H1 (cell line): ENCODE data around the gene INPP4A. TPM values are rescaled to one million over a fixed set of nuclear protein-coding genes. Genes with fewer than 3 reads are reported as not detected.

Experiments
- CTCF ChIA-PET: fragments of 300-600 bp; sonication (Branson Sonifier 250); formaldehyde crosslinking; loops from one replicate; lab custom pipeline; 2021; ENCODE audit not compliant: partially characterized antibody; lab: Charles Lee
- POLR2A ChIA-PET: fragments of 300-600 bp; sonication (Branson Sonifier 250); formaldehyde crosslinking; loops from one replicate; lab custom pipeline; 2021; ENCODE audit warnings: inconsistent platforms; ENCODE audit not compliant: partially characterized antibody; lab: Charles Lee
- DNase-seq, 2 experiments: peaks; one replicate each; pipeline versions ENCODE4 v3.0.0 to v3.0.0-alpha.2; 2010 to 2022; ENCODE audit warnings: low spot score in 2 of 2, low read depth in 1 of 2, mixed read lengths in 1 of 2
- FAIRE-seq: peaks from 2 replicates; lab custom pipeline; 2011; peaks lifted over from hg19 to GRCh38; lab: Jason Lieb, UNC
- H2AFZ ChIP-seq: 2 replicates; pipeline ENCODE4 v1.8.1; 2012; ENCODE audit warnings: low read length, inconsistent platforms
- H2AK5ac ChIP-seq: 2 replicates; pipeline ENCODE4 v1.6.1; 2013; ENCODE audit warnings: low read depth, low read length
- H2BK120ac ChIP-seq: replicated peaks from 2 replicates; pipeline ENCODE3; 2013; ENCODE audit warnings: low read depth, low read length, inconsistent platforms
- H2BK12ac ChIP-seq: 2 replicates; pipeline ENCODE4 v1.6.1; 2013; ENCODE audit warnings: low read depth, low read length
- H2BK15ac ChIP-seq: 2 replicates; pipeline ENCODE4 v1.6.1; 2013; ENCODE audit warnings: low read length
- H2BK20ac ChIP-seq: 2 replicates; pipeline ENCODE4 v1.6.1; 2013; ENCODE audit warnings: low read length
- H2BK5ac ChIP-seq: 2 replicates; pipeline ENCODE4 v1.6.1; 2013; ENCODE audit warnings: low read depth, low read length
- H3K14ac ChIP-seq: 2 replicates; pipeline ENCODE4 v1.6.1; 2013; ENCODE audit warnings: inconsistent platforms; ENCODE audit not compliant: insufficient read length
- H3K18ac ChIP-seq: 2 replicates; pipeline ENCODE4 v1.6.1; 2013; ENCODE audit warnings: low read length; ENCODE audit errors: extremely low read depth
- H3K23ac ChIP-seq: 2 replicates; pipeline ENCODE4 v1.6.1; 2013; ENCODE audit warnings: inconsistent platforms; ENCODE audit not compliant: insufficient read length
- H3K23me2 ChIP-seq: 2 replicates; pipeline ENCODE4 v1.6.1; 2013; ENCODE audit warnings: low read depth, low read length
- H3K27ac ChIP-seq: 2 replicates; pipeline ENCODE4 v1.6.1; 2011; ENCODE audit warnings: low read depth, low read length, inconsistent platforms
- H3K27me3 ChIP-seq, 4 experiments: replicated peaks in 1 of 4; 1 replicate in 1 of 4; 2 replicates in 3 of 4; pipeline versions ENCODE4 v1.6.1 to v1.8.1; 2011 to 2013; ENCODE audit warnings: low read length in 3 of 4, mild to moderate bottlenecking in 3 of 4, inconsistent platforms in 2 of 4, mixed read lengths in 2 of 4, moderate library complexity in 1 of 4; ENCODE audit not compliant: control insufficient read depth in 3 of 4, insufficient read depth in 3 of 4; ENCODE audit errors: extremely low read depth in 1 of 4
- H3K36me3 ChIP-seq, 4 experiments: 2 replicates each; pipeline versions ENCODE4 v1.6.1 to v1.8.1; 2011 to 2013; ENCODE audit warnings: mild to moderate bottlenecking in 4 of 4, low read length in 3 of 4, moderate library complexity in 2 of 4, control low read depth in 1 of 4, inconsistent platforms in 1 of 4; ENCODE audit not compliant: insufficient read depth in 4 of 4, control insufficient read depth in 2 of 4
- H3K4ac ChIP-seq: replicated peaks from 2 replicates; pipeline ENCODE3; 2013; ENCODE audit warnings: low read length, low read depth, mixed read lengths, inconsistent platforms; ENCODE audit not compliant: insufficient read length
- H3K4me1 ChIP-seq, 4 experiments: replicated peaks in 1 of 4; 1 replicate in 1 of 4; 2 replicates in 3 of 4; pipeline versions ENCODE4 v1.6.1 to v1.8.1; 2011 to 2013; ENCODE audit warnings: low read length in 3 of 4, inconsistent platforms in 2 of 4, mixed read lengths in 1 of 4; ENCODE audit not compliant: insufficient read depth in 4 of 4, control insufficient read depth in 3 of 4
- H3K4me2 ChIP-seq, 2 experiments: 2 replicates each; pipeline versions ENCODE4 v1.6.1 to v1.8.1; 2011 to 2013; ENCODE audit warnings: low read depth in 2 of 2, low read length in 2 of 2, control low read depth in 1 of 2, inconsistent platforms in 1 of 2, mild to moderate bottlenecking in 1 of 2; ENCODE audit not compliant: insufficient read depth in 1 of 2
- H3K4me3 ChIP-seq, 4 experiments: fragments of 200-600, 300-600 bp in 1 of 4; sonication (generic), shearing (Covaris generic), sonication (Bioruptor Twin) in 1 of 4; 2 replicates each; pipeline versions ENCODE4 v1.5.1 to v1.8.1; 2011 to 2016; ENCODE audit warnings: low read length in 4 of 4, low read depth in 3 of 4, control low read depth in 2 of 4, inconsistent platforms in 2 of 4, mild to moderate bottlenecking in 2 of 4, mixed read lengths in 1 of 4, moderate library complexity in 1 of 4; ENCODE audit not compliant: insufficient read depth in 2 of 4; ENCODE audit errors: extremely low read depth in 1 of 4
- H3K56ac ChIP-seq: replicated peaks from 2 replicates; pipeline ENCODE3; 2013; ENCODE audit warnings: low read depth, mild to moderate bottlenecking, mixed read lengths, low read length, inconsistent platforms; ENCODE audit not compliant: insufficient read length
- H3K79me1 ChIP-seq: 2 replicates; pipeline ENCODE4 v1.6.1; 2013; ENCODE audit warnings: low read depth, low read length, control low read depth
- H3K79me2 ChIP-seq, 2 experiments: 2 replicates each; pipeline versions ENCODE4 v1.6.1 to v1.8.1; 2012 to 2013; ENCODE audit warnings: low read length in 2 of 2, mild to moderate bottlenecking in 2 of 2, inconsistent platforms in 1 of 2; ENCODE audit not compliant: insufficient read depth in 2 of 2, control insufficient read depth in 1 of 2
- H3K9ac ChIP-seq, 4 experiments: replicated peaks in 1 of 4; 1 replicate in 1 of 4; 2 replicates in 3 of 4; pipeline versions ENCODE4 v1.6.1 to v1.8.1; 2011 to 2013; ENCODE audit warnings: low read depth in 3 of 4, low read length in 3 of 4, control low read depth in 2 of 4, mild to moderate bottlenecking in 2 of 4, moderate library complexity in 2 of 4, inconsistent platforms in 1 of 4; ENCODE audit errors: extremely low read depth in 1 of 4
- H3K9me3 ChIP-seq, 2 experiments: 2 replicates each; pipeline versions ENCODE4 v1.6.1 to v1.8.1; 2012 to 2013; ENCODE audit warnings: mild to moderate bottlenecking in 2 of 2, moderate library complexity in 2 of 2, control low read depth in 1 of 2, inconsistent platforms in 1 of 2, low read depth in 1 of 2, low read length in 1 of 2, mixed read lengths in 1 of 2; ENCODE audit not compliant: insufficient read depth in 2 of 2
- H4K20me1 ChIP-seq, 2 experiments: replicated peaks in 1 of 2; 2 replicates each; pipeline versions ENCODE3 to v1.8.1; 2011 to 2013; ENCODE audit warnings: inconsistent platforms in 2 of 2, low read length in 2 of 2, mild to moderate bottlenecking in 1 of 2; ENCODE audit not compliant: insufficient read depth in 2 of 2, control insufficient read depth in 1 of 2
- H4K5ac ChIP-seq: 2 replicates; pipeline ENCODE4 v1.6.1; 2013; ENCODE audit warnings: low read length, low read depth, mixed read lengths, inconsistent platforms; ENCODE audit not compliant: insufficient read length
- H4K8ac ChIP-seq: 2 replicates; pipeline ENCODE4 v1.8.0; 2013; ENCODE audit warnings: mild to moderate bottlenecking, moderate library complexity, low read length, inconsistent platforms; ENCODE audit not compliant: insufficient read depth; ENCODE audit errors: extremely low read depth
- H4K91ac ChIP-seq: replicated peaks from 2 replicates; pipeline ENCODE3; 2013; ENCODE audit warnings: low read length, mixed read lengths, inconsistent platforms; ENCODE audit not compliant: insufficient read length
- ATF2 ChIP-seq: IDR thresholded peaks from 2 replicates; pipeline ENCODE4 v1.6.1; 2012; ENCODE audit warnings: low read length, inconsistent platforms
- BCL11A ChIP-seq, 2 experiments: IDR thresholded peaks; one replicate each; pipeline ENCODE4 v1.6.1; 2011; ENCODE audit warnings: low read depth in 2 of 2, low read length in 2 of 2, mild to moderate bottlenecking in 2 of 2
- CHD1 ChIP-seq: IDR thresholded peaks from 2 replicates; pipeline ENCODE4 v1.6.1; 2012; ENCODE audit warnings: low read depth, low read length, improper control_type of control experiment
- KDM4A ChIP-seq: IDR thresholded peaks from one replicate; pipeline ENCODE4 v1.7.1; 2012; ENCODE audit warnings: low read depth, mild to moderate bottlenecking, moderate library complexity, low read length, inconsistent platforms; ENCODE audit not compliant: severe bottlenecking
- RAD21 ChIP-seq, 2 experiments: IDR thresholded peaks in 1 of 2; conservative IDR thresholded peaks in 1 of 2; 2 replicates each; pipeline ENCODE4 v1.6.1; 2011; ENCODE audit warnings: low read depth in 2 of 2, low read length in 2 of 2, improper control_type of control experiment in 1 of 2, inconsistent platforms in 1 of 2, mild to moderate bottlenecking in 1 of 2, moderate library complexity in 1 of 2
- RNF2 ChIP-seq: fragments of 200-900, 300-1000 bp; sonication (generic); IDR thresholded peaks from 2 replicates; pipeline ENCODE4 v1.7.1; 2016; ENCODE audit warnings: borderline replicate concordance, low read depth, mild to moderate bottlenecking, antibody characterized with exemption, low read length; ENCODE audit not compliant: poor library complexity, severe bottlenecking; ENCODE audit errors: missing control alignments
- SRF ChIP-seq: IDR thresholded peaks from 2 replicates; pipeline ENCODE4 v1.6.1; 2011; ENCODE audit warnings: mild to moderate bottlenecking, low read depth, low read length, moderate library complexity
- TAF7 ChIP-seq: optimal IDR thresholded peaks from 2 replicates; pipeline ENCODE3; 2011; ENCODE audit warnings: low read depth, mild to moderate bottlenecking, inconsistent platforms, low read length, moderate library complexity, borderline replicate concordance
- YY1 ChIP-seq: IDR thresholded peaks from 2 replicates; pipeline ENCODE4 v1.6.1; 2011; ENCODE audit warnings: low read depth, mild to moderate bottlenecking, low read length
- WGBS, 2 experiments: shearing (Covaris generic) in 1 of 2; methylation state at CpG; one replicate each; pipeline versions ENCODE4 v1.1.6 to v1.1.7; 2013 to 2015; ENCODE audit warnings: low lambda C conversion rate in 2 of 2, mixed read lengths in 2 of 2, inconsistent platforms in 1 of 2, low coverage in 1 of 2, missing lambda C conversion rate in 1 of 2; ENCODE audit not compliant: insufficient replicate concordance in 2 of 2, insufficient coverage in 1 of 2, insufficient read length in 1 of 2; ENCODE audit errors: extremely low coverage in 1 of 2, missing lambda C conversion rate in 1 of 2; 5-methylcytosine and 5-hydroxymethylcytosine counted together
- polyA plus RNA-seq, 7 experiments: library from polyadenylated mRNA; depleted of rRNA in 3 of 7; stranded (reverse) in 5 of 7; unstranded in 2 of 7; fragments of >200 nt in 5 of 7; fragments of 200-250 nt in 2 of 7; gene quantifications; 1 replicate in 5 of 7; 2 replicates in 1 of 7; 4 replicates in 1 of 7; pipeline versions ENCODE4 v1.2.1 to v1.2.3, GENCODE V29; 2011 to 2013; ENCODE audit warnings: missing spikeins in 2 of 7, mixed read lengths in 2 of 7
- total RNA-seq: library from RNA; stranded (reverse); fragmentation: NEBNext Ultra II Directional; extraction: Animal tissue kit (Norgen Biotek cat#: 25700); gene quantifications from 2 replicates; pipeline ENCODE4 v1.2.1, GENCODE V29; 2021

INPP4A gene
- total and polyA plus RNA-seq, 2 of the 8 experiments (the other 6 are each of a cell fraction or from before 2014, with no cell fraction given) = 25.6 to 34.3 TPM

DNA sequence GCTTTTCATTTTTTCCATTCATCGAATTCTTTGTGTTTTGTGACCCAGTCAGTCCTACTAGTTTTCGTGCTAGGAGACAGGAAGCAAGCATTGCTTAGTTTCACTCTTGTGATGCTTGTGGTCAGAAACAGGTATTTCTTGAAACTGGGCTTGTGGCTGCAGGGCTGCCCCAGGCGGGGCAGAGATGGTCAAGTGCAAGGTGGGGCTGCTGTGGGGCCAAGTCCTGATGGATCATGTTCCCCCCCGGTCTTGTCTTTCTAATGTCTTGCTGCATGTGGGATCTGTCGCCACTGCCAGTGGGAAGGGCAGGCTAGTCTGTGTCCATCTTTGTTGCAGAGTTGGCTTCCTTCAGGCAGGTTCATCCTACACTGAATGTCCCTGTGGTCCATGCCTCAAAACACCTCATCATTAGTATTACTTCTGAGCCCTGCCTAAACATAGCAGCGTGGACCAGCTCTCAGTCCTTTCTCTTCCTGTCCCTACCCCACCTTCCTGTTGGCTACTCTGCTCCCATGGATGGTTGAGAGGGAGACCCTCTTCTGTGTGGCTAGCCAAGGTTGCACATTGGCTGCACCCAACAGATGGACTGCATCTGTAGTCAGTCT is 38.7 kb downstream of the INPP4A start:
- FAIRE-seq = no peak
- H3K14ac ChIP-seq = no peak overlapping the region
- H3K56ac ChIP-seq = no peak overlapping the region
- H3K27ac ChIP-seq = no peak overlapping the region
- H3K79me1 ChIP-seq = peaks cover 19% of the 10 kb centered on the region; the same call in 1 of the 2 replicates
- ChIA-PET POLR2A (no interaction called here), CTCF (no interaction called here)
- no peak overlapping the region for H3K9ac ChIP-seq
- no peak overlapping the region for H2BK120ac ChIP-seq
- H3K79me2 ChIP-seq = peaks cover 0 to 98% of the 10 kb centered on the region in 2 experiments; a peak in 3 of 4 replicates
- H2AFZ ChIP-seq = no peak overlapping the region
- H2BK20ac ChIP-seq = no peak overlapping the region
- no peak for DNase-seq
- H3K23me2 ChIP-seq = no peaks in the 10 kb centered on the region
- no peak overlapping the region for H4K8ac ChIP-seq
- H3K36me3 ChIP-seq = no peaks in the 10 kb centered on the region
- no peak overlapping the region for H4K91ac ChIP-seq
- WGBS, 2 experiments = 90% methylated on average over 6 of the region's 6 CpGs; no CpG with 5 or more reads in 1 of the 2 experiments
- no peaks in the 10 kb centered on the region for H3K27me3 ChIP-seq
- H3K4me1 ChIP-seq = peaks cover 7 to 29% (median 23%) of the 10 kb centered on the region in 4 experiments
- H2BK15ac ChIP-seq = no peak overlapping the region
- peaks cover 20 to 37% of the 10 kb centered on the region in 2 experiments for H4K20me1 ChIP-seq
- H2BK12ac ChIP-seq = no peak overlapping the region
- no peak overlapping the region for H2BK5ac ChIP-seq
- H3K4me2 ChIP-seq = no peak overlapping the region
- H3K4ac ChIP-seq = no peak overlapping the region
- no peaks in the 10 kb centered on the region for H3K9me3 ChIP-seq
- no peak overlapping the region for H3K18ac ChIP-seq
- no peak overlapping the region for H3K23ac ChIP-seq
- no peak overlapping the region for H4K5ac ChIP-seq
- H3K4me3 ChIP-seq = no peak overlapping the region
- no peak overlapping the region for H2AK5ac ChIP-seq
- TF ChIP-seq TAF7 (no peak), YY1 (no peak), CHD1 (no peak), BCL11A (IDR thresholded peaks at IDR 0.05; ENCODE audit: low read depth in 2 of 2, low read length in 2 of 2) (no peak), RAD21 (IDR thresholded peaks at IDR 0.05 in 1 of 2, conservative IDR thresholded peaks at IDR 0.05 in 1 of 2; ENCODE audit: low read depth in 2 of 2, low read length in 2 of 2) (no peak), SRF (no peak), ATF2 (no peak), KDM4A (no peak), RNF2 (no peak)
